ENCODE results near the gene ARL6IP5. TPM values are rescaled to one million over a fixed set of nuclear protein-coding genes. Genes with fewer than 3 reads are reported as not detected.
A peak's percentile ranks its signal among the peaks of the same experiment; 100 is the strongest.

The ARL6IP5 gene
- total and polyA plus RNA-seq, 2 of the 13 experiments (the other 11 are each of a cell fraction or from before 2014, with no cell fraction given): 23.7 to 29.6 TPM

DNA sequence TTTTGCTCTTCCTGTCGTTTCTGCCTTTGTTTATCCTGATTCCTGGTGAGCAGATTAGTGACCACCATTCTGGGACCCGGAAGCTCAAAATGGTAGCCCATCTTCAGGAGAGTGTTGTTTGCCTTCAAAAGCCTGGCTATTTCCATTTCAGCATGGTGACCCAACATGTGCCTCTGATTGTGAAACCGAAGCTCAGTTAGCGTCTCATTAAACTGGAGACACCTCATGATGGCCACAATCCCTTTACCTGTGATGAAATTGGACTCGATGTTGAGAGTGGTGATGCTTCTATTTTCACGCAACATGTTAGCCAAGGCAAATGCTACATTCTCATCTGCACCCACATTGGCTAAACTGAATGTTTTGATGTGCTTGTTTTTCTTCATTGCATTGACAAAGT lies 34.4 kb downstream of the ARL6IP5 start:
- Histone ChIP-seq H3K4me2 (ENCODE audit: low read depth, low read length) (no peak overlapping the region), H3K4me3 (replicated peaks in 1 of 3; ENCODE audit: insufficient read depth in 1 of 3, low read depth in 2 of 3, low read length in 3 of 3) (no peak overlapping the region), H3K36me3 (replicated peaks in 1 of 2; ENCODE audit: control insufficient read depth in 1 of 2, insufficient read depth in 2 of 2, low read length in 2 of 2) (no peaks in the 10 kb centered on the region), H3K79me2 (ENCODE audit: insufficient read depth, low read length) (no peaks in the 10 kb centered on the region), H3K4me1 (ENCODE audit: insufficient read depth, low read length) (no peaks in the 10 kb centered on the region), H3K9ac (ENCODE audit: insufficient read depth, low read depth, low read length) (no peak overlapping the region), H3K9me3 (ENCODE audit: low read length) (no peaks in the 10 kb centered on the region), H3K27ac (ENCODE audit: extremely low read length, insufficient read depth, low read length) (no peak overlapping the region), H2AFZ (ENCODE audit: low read length) (no peak overlapping the region), H3K27me3 (ENCODE audit: control insufficient read depth in 1 of 2, insufficient read depth in 2 of 2, low read length in 2 of 2) (peaks cover 0 to 5% of the 10 kb centered on the region in 2 experiments; a peak in 1 of 5 replicates), H4K20me1 (ENCODE audit: insufficient read depth, low read length) (no peaks in the 10 kb centered on the region)
- FAIRE-seq (no peak), ATAC-seq (no peak), DNase-seq (ENCODE audit: low spot score) (no peak)
- intact Hi-C loops (cut with micrococcal nuclease; ENCODE audit: unreplicated experiment): no loop called here
- CTCF ChIA-PET (ENCODE audit: low intra/inter-chr PET ratio, low total read pairs): no interaction called here
- in situ Hi-C loops (cut with HindIII; ENCODE audit: extremely low pct_ligation_motif_present, low pct_unique_long_range_greater_than_20kb): loop anchor here (25.0 kb wide), 1 partner anchor 543 kb away; no protein-coding TSS in a partner anchor
- peak; percentile 65; the same call in 1 of the 2 replicates for TF ChIP-seq CEBPB (IDR thresholded peaks at IDR 0.05; ENCODE audit: borderline replicate concordance, low read depth, low read length)
- TF ChIP-seq NR2C2 (CRISPR knock-in tag; IDR thresholded peaks at IDR 0.05; ENCODE audit: borderline replicate concordance): no peak
- WGBS (ENCODE audit: low lambda C conversion rate): 37% methylated on average over 6 of the region's 6 CpGs
- POLR2A ChIA-PET: no interaction called here
- no TSS peak for BruUV-seq (replicated peaks)

DNA sequence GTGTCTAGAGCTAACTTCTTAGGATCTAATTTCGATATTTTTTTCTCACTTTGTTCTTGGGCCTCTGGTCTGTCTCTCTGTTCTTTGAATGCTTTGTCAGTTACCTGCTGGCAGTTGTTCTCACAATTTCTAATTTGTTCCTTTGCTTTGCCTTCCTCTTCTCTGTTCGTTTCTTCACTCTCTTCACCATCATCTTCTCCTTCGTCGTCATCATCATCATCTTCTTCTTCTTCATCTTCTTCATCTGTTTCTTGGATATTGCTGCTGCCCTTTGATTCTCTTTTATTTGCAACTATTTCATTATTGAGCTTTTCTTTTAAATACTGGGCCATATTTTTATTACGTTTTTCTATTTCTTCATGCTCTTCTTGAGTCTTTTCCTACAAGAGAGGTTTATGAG lies 34.9 kb downstream of the ARL6IP5 start:
- BruUV-seq (replicated peaks): no TSS peak
- intact Hi-C loops (cut with micrococcal nuclease; ENCODE audit: unreplicated experiment) (loop anchor here (1.0 to 5.0 kb wide), 3 partner anchors 187 to 552 kb away; no protein-coding TSS in a partner anchor), in situ Hi-C loops (cut with HindIII; ENCODE audit: extremely low pct_ligation_motif_present, low pct_unique_long_range_greater_than_20kb) (loop anchor here (25.0 kb wide), 1 partner anchor 543 kb away; no protein-coding TSS in a partner anchor)
- H4K20me1 ChIP-seq (ENCODE audit: insufficient read depth, low read length): no peaks in the 10 kb centered on the region
- no peak for ATAC-seq
- no peak for DNase-seq (ENCODE audit: low spot score)
- H3K4me1 ChIP-seq (ENCODE audit: insufficient read depth, low read length): no peaks in the 10 kb centered on the region
- no peak overlapping the region for H3K9ac ChIP-seq (ENCODE audit: insufficient read depth, low read depth, low read length)
- ChIA-PET POLR2A (no interaction called here), CTCF (ENCODE audit: low intra/inter-chr PET ratio, low total read pairs) (no interaction called here)
- no peaks in the 10 kb centered on the region for H3K36me3 ChIP-seq (replicated peaks in 1 of 2; ENCODE audit: control insufficient read depth in 1 of 2, insufficient read depth in 2 of 2, low read length in 2 of 2)
- TF ChIP-seq HOXA9 (CRISPR knock-in tag; IDR thresholded peaks at IDR 0.05; ENCODE audit: borderline replicate concordance) (no peak), CREB1 (IDR thresholded peaks at IDR 0.05) (0 out of 2 replicates have a peak, but pooled peaks have one; percentile 9), CREB1 (CRISPR knock-in tag; IDR thresholded peaks at IDR 0.05) (no peak)
- H3K27me3 ChIP-seq (ENCODE audit: control insufficient read depth in 1 of 2, insufficient read depth in 2 of 2, low read length in 2 of 2): peaks cover 0 to 5% of the 10 kb centered on the region in 2 experiments; a peak in 1 of 5 replicates
- H3K79me2 ChIP-seq (ENCODE audit: insufficient read depth, low read length): no peaks in the 10 kb centered on the region
- H3K4me2 ChIP-seq (ENCODE audit: low read depth, low read length): no peak overlapping the region
- 16% methylated on average over 5 of the region's 5 CpGs for WGBS (ENCODE audit: low lambda C conversion rate)
- H3K4me3 ChIP-seq (replicated peaks in 1 of 3; ENCODE audit: insufficient read depth in 1 of 3, low read depth in 2 of 3, low read length in 3 of 3): no peak overlapping the region
- no peak overlapping the region for H2AFZ ChIP-seq (ENCODE audit: low read length)
- H3K27ac ChIP-seq (ENCODE audit: extremely low read length, insufficient read depth, low read length): no peak overlapping the region
- H3K9me3 ChIP-seq (ENCODE audit: low read length): no peaks in the 10 kb centered on the region
- no peak for FAIRE-seq

Data from HepG2 (cell line).